Occipital lobe (tissue), 2 donors: ENCODE measurements around the gene VAMP2. TPM values are rescaled to one million over a fixed set of nuclear protein-coding genes. Genes with fewer than 3 reads are reported as not detected.

Experiments
- DNase-seq: peaks from one replicate; lab custom pipeline; 2025; lab: John Stamatoyannopoulos, UW
- total RNA-seq: library from RNA; depleted of rRNA; stranded (reverse); fragments of >200 nt; gene quantifications from one replicate; pipeline ENCODE4 v1.2.3, GENCODE V29; 2014

Gene VAMP2
- total RNA-seq, 1 donor from 2014 or later = 27.9 TPM

DNA sequence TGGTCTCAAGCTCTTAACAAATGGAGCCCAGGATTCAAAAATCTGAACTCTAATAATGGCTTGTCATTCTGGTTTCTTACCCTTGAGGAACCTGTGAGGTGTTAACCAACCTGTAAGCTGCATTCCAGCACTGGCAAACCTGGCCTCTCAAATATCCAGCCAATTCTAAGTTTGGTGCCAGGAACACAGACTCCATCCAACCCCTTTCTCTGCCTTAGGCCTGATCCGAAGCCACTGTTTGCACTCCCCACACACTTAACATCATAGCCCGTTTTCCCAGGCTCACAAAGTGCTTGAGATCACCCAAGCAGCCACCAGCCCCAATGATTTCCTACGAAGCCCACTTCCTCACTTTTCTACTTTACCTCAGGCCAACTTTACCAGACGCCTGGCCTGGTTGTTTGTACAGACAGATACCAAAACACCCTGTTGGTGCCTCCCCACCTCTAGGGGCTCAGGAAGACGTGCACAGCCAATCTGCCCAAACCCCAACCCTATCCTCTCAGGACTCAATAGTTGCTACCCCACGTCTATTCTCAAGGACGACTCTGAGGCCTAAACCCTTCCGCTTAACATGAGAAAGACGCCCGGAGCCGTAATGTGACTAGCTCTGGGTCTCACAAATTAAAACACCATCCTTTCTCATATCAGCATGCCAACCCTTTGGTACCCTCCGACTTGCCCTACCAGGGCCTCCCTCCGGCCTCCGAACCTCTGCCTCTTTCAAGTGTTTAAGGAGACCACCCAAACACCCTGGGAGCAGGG lies 7.3 kb downstream of the VAMP2 start:
- no peak for DNase-seq

GRCh38 chr17:8154608-8155155 lies 8.1 kb downstream of the VAMP2 start:
- DNase-seq = no peak

DNA sequence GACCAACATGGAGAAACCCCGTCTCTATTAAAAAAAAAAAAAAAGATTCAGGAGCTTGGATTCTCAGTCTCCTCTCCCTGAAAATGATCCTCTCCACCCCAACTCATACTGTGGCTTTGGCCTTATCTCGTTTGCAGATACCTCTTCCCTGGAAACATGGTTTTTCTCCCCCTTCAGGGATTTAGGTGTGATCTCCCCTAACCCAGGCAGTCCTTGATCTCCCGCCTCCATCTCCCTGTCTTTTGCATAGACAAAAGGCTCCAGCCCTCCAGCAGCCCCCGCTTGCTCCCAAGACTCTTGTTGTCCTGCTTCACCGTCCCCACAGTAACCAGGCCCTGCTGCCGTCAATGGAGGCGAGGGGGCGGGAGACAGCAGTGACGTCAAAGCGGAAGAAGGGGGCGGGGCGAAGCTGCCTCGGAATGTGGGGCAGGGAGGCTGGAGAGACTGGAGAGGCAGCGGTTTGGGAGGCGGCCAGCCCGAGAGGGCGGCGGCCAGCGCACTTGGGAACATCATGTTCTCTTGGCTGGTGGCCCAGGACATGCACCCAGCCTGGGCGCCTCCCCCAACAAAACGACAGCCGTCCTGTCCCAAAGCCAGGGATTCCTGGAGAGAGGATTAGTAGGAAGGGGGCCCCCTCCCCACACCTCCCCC lies 8.7 kb downstream of the VAMP2 start:
- peak; percentile 98 for DNase-seq

DNA sequence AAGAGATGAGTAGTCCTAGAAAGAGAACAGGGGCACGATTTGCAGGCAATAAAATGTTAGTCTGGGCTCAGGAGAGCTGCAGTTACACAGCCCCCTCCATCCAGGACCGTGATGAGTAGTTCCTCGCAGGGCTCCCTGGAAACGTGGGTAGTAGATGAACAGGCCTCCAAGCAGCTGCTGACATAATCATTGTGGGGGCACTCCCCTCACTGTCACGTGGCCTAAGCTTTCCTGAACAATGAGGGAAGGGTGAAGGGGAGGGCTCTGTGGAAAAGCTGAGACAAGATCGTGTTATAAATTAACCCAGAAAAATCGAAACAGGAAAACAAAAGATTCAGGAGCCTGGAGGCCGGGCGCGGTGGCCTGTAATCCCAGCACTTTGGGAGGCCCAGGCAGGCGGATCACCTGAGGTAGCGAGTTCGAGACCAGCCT lies 9.2 kb downstream of the VAMP2 start:
- DNase-seq = peak; percentile 84

GRCh38 chr17:8153031-8153451 lies 9.7 kb downstream of the VAMP2 start:
- DNase-seq = no peak

GRCh38 chr17:8152112-8152775 lies 10.5 kb downstream of the VAMP2 start, which contains the start of gene PER1:
Gene PER1, minus strand, starts transcription at chr17:8152404. Its CDS starts 1,698 bp downstream, at chr17:8150706.
- DNase-seq = peak; percentile 94

GRCh38 chr17:8151641-8152111 lies 11.1 kb downstream of the VAMP2 start:
- DNase-seq = peak; percentile 65

GRCh38 chr17:8151120-8151640 lies 11.6 kb downstream of the VAMP2 start:
- peak; percentile 79 for DNase-seq

DNA sequence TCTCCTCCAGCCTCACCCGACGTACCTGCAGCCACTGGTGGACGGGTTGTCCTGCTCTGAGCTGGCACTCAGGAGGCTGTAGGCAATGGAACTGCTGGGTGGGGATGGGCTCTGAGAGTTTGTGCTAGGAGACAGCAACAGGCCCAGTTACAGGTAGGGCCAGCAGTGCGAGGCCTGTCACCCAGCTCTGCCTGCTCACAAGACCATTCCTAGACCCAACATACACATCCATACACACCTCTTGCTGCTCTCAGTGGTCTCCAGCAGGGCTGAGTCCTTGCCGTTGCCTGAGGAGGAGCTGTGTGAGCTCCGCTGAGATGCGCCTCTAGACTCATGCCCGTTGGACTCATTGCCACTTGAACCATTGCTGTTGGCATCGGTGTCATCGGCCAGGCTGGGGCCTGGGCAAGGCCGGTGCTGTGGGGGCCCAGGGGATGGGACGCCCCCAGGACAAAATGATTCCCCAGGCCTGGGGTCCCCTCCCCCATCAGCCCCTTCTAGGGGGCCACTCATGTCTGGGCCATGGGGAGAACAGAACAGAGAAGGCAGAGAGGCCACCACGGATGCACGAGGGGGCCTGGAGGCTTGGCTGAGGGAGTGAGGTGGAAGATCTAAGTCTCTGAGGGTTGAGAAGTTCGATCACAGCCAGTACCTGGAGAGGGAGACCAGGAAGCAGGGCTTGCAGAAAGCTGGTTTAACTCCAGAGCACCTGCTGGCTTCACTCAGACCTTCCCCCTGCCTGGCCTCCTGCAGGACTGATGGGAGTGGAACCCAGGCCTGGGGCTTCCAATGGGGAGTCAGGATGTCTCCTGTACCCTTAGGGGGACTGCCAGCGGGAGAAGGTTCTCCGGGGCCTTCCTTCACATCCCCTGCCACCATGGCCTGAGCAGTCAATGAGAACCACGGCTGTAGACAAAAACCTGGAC lies 12.3 kb downstream of the VAMP2 start:
- no peak for DNase-seq

GRCh38 chr17:8149419-8150193 lies 13.1 kb downstream of the VAMP2 start:
- DNase-seq = no peak

GRCh38 chr17:8148560-8148959 lies 14.2 kb downstream of the VAMP2 start:
- DNase-seq = no peak

- DNase-seq = no peak
These were observed 14.8 kb downstream of the VAMP2 start for GRCh38 chr17:8147805-8148404.

DNA sequence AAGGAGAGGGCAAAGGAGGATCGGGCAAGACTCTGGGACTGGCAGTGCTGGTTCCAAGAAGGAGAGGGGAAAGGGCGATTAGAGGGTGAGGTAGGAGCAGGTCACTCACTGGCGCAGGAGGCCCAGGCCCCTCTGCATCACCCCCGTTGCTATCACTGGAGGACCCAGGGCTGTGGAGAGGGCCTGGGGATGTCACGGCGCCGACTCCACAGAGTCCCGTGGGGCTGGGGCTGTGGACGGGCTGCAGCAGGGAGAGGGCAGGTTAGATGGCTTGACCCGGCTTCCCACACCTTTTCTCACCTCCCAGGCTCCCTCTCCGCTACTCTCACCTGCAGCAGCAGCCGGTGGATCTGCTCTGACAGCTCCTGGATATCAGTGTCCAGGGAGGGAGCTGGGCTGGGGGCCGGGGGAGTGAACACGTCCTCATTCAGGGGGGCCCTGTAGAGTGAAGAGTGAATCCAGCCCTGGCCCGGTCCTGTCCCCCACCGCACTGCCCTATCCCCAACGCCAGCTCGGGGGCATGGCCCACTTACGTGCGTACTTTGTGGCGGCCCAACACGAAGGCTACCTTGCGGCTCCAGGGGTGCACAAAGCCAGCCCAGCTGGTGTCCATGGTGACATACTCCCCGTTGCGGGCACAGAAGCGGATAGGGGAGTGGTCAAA lies 15.5 kb downstream of the VAMP2 start:
- no peak for DNase-seq

DNA sequence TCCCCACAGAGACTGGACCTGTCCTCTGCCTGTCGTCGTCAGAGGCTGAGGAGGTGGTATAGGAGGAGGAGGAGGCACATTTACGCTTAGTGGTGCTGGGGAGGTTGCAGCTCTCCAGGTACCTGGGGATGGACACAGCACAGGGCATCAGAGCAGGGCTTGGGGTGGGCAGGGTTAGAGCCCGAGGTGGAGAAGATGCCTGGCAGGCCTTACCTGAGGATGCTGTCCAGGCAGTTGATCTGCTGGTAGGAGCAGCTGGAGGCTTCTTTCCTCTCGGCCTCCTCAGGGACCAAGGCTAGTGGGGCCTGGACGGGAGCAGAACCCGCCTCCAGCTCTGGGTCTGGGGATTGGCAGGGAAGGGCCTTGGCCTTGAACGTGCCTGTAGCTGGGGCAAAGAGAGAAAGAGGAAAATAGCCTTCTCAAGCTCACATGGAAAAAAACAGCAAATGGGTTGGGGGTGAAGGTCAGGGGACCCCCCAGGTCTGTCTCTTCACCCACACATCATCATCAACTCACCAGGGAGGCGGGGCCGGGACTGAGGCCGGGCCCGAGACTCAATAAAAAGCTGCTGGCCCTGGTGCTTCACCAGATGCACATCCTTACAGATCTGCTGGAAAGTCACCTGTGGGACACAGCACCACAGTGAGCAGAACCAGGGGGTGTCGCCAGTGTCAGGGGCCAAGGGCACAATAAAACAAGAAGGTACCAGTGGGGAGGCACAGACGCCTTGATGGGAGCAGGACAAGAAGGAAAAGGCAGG lies 16.2 kb downstream of the VAMP2 start:
- no peak for DNase-seq

GRCh38 chr17:8145811-8146210 lies 16.9 kb downstream of the VAMP2 start:
- DNase-seq = no peak

GRCh38 chr17:8144401-8145231 lies 18.1 kb downstream of the VAMP2 start:
- DNase-seq = no peak
